ENCODE measurements around the gene NR5A1.

DNA sequence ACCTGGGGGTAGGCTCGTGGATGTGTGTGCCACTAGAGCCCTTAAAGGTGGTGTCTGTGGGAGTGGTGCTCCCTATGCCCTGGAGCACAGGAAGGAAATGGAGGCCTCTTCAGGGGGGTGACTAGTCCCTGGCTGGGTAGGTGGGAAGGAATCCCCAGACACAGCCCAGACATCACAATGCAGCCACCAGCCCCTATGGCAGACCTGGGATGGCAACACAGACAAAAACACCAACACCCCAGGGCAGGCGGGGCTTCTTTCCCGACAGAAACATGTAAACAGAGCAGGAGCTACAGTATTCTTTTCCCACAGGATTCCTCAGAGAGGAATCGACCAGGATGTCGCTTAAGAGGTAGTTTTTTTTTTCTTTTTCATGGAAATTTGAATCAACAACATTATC lies 10.4 kb upstream of the NR5A1 start:
- TF ChIP-seq, protein P1, sequence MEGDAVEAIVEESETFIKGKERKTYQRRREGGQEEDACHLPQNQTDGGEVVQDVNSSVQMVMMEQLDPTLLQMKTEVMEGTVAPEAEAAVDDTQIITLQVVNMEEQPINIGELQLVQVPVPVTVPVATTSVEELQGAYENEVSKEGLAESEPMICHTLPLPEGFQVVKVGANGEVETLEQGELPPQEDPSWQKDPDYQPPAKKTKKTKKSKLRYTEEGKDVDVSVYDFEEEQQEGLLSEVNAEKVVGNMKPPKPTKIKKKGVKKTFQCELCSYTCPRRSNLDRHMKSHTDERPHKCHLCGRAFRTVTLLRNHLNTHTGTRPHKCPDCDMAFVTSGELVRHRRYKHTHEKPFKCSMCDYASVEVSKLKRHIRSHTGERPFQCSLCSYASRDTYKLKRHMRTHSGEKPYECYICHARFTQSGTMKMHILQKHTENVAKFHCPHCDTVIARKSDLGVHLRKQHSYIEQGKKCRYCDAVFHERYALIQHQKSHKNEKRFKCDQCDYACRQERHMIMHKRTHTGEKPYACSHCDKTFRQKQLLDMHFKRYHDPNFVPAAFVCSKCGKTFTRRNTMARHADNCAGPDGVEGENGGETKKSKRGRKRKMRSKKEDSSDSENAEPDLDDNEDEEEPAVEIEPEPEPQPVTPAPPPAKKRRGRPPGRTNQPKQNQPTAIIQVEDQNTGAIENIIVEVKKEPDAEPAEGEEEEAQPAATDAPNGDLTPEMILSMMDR (IDR thresholded peaks at IDR 0.05 in 2 of 3, conservative IDR thresholded peaks at IDR 0.05 in 1 of 3; ENCODE audit: control insufficient read depth in 2 of 3, extremely low read depth in 1 of 3, insufficient read depth in 1 of 3, low read depth in 3 of 3, low read length in 3 of 3), result no peak
- TF ChIP-seq HDAC2 (IDR thresholded peaks at IDR 0.05) (no peak), TARDBP (IDR thresholded peaks at IDR 0.05; ENCODE audit: borderline replicate concordance) (no peak), MXI1 (IDR thresholded peaks at IDR 0.05; ENCODE audit: low read depth, low read length) (no peak), POLR2AphosphoS5 (IDR thresholded peaks at IDR 0.05; ENCODE audit: low read length) (no peak)
